PFSK-1 (cell line): ENCODE results near the gene PIH1D1.

ENCODE experiments used
- FOXP2 ChIP-seq: optimal IDR thresholded peaks from 2 replicates; pipeline ENCODE3; 2011; ENCODE audit warnings: borderline replicate concordance, control low read depth, inconsistent platforms; ENCODE audit not compliant: insufficient read depth; ENCODE audit errors: extremely low read length, extremely low read depth
- POLR2AphosphoS5 ChIP-seq: IDR thresholded peaks from 2 replicates; pipeline ENCODE4 v1.6.1; 2012; ENCODE audit warnings: low read depth, mild to moderate bottlenecking, control low read depth, low read length, moderate library complexity
- TAF1 ChIP-seq: IDR thresholded peaks from 2 replicates; pipeline ENCODE4 v1.6.1; 2012; ENCODE audit warnings: low read length, control low read depth, borderline replicate concordance; ENCODE audit not compliant: insufficient read depth

GRCh38 chr19:49465371-49465770 is 13.8 kb upstream of the PIH1D1 start:
- TF ChIP-seq TAF1 (no peak), FOXP2 (no peak), POLR2AphosphoS5 (no peak)
